Measurements from ENCODE around the gene MAP6.

MAP6 gene

GRCh38 chr11:75594211-75594610 lies 74.6 kb downstream of the MAP6 start:
- Histone ChIP-seq H3K36me3 (replicated peaks) (no peaks in the 10 kb centered on the region), H3K27ac (no peak overlapping the region), H3K27me3 (replicated peaks) (no peaks in the 10 kb centered on the region), H3K4me3 (ENCODE audit: low read depth, low read length) (no peak overlapping the region)
- no peak for DNase-seq
- in situ Hi-C loops (cut with HindIII; ENCODE audit: low pct_ligation_motif_present, low sequenced_read_pairs) = no loop called here
- TF ChIP-seq, protein P1, sequence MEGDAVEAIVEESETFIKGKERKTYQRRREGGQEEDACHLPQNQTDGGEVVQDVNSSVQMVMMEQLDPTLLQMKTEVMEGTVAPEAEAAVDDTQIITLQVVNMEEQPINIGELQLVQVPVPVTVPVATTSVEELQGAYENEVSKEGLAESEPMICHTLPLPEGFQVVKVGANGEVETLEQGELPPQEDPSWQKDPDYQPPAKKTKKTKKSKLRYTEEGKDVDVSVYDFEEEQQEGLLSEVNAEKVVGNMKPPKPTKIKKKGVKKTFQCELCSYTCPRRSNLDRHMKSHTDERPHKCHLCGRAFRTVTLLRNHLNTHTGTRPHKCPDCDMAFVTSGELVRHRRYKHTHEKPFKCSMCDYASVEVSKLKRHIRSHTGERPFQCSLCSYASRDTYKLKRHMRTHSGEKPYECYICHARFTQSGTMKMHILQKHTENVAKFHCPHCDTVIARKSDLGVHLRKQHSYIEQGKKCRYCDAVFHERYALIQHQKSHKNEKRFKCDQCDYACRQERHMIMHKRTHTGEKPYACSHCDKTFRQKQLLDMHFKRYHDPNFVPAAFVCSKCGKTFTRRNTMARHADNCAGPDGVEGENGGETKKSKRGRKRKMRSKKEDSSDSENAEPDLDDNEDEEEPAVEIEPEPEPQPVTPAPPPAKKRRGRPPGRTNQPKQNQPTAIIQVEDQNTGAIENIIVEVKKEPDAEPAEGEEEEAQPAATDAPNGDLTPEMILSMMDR (IDR thresholded peaks at IDR 0.05; ENCODE audit: low read depth, low read length, missing control alignments) = no peak

DNA sequence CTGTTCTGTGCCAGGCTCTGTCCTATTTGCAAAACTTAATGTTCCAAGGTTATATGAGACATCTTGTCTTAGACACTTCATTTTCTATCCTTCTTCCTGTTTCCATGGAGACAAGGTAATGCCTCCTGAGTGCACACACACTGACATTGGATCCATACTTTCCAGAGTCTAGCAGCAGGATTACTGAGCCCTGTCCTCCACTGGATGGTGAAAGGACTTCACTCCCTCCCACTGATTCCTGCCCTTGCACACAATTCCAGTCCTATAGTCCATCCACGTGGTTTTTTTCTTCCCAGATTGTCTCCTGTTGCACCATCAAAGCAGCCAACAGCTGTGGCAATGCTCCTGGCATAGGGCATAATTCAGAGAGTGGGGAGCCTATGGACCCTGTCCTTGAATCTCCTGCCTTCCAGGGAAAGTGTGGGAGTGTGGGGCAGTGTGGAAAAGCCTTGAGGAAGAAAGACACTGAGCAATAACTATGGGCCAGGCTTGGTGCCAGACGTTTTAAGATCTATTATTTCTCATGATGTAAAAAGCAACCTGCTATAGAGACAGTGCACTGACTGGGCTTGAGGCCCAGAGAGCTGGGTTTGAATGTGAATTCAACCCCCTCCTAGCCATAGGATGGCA lies 75.4 kb downstream of the MAP6 start:
- Histone ChIP-seq H3K36me3 (replicated peaks) (no peaks in the 10 kb centered on the region), H3K27me3 (replicated peaks) (no peaks in the 10 kb centered on the region), H3K4me3 (ENCODE audit: low read depth, low read length) (no peak overlapping the region), H3K27ac (no peak overlapping the region)
- TF ChIP-seq, protein P1 (IDR thresholded peaks at IDR 0.05; ENCODE audit: low read depth, low read length, missing control alignments) = no peak
- in situ Hi-C loops (cut with HindIII; ENCODE audit: low pct_ligation_motif_present, low sequenced_read_pairs) = no loop called here
- DNase-seq = no peak

DNA sequence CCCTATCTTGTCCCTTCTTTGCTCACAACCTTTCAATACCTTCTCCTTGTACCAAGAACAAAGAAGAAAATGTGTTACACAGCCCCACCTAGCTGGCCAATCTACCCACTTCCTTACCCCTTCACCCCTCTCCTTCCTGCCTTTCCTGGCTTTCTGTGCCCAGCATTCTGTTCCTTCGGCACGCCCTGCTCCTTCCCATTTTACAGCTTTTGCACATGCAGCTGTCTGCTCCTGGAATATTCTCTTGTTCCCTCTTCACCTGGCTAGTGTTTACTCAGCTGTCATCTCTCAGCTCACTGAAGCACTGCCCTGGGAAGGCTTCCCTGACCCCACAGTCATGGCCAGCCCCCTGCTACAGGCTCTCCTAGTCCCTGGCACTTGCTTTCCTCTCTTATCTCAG lies 76.1 kb downstream of the MAP6 start:
- no peak for DNase-seq
- no peak overlapping the region for H3K27ac ChIP-seq
- no peaks in the 10 kb centered on the region for H3K36me3 ChIP-seq (replicated peaks)
- in situ Hi-C loops (cut with HindIII; ENCODE audit: low pct_ligation_motif_present, low sequenced_read_pairs) = no loop called here
- H3K27me3 ChIP-seq (replicated peaks) = no peaks in the 10 kb centered on the region
- no peak overlapping the region for H3K4me3 ChIP-seq (ENCODE audit: low read depth, low read length)
- TF ChIP-seq, protein P1 (IDR thresholded peaks at IDR 0.05; ENCODE audit: low read depth, low read length, missing control alignments) = no peak

GRCh38 chr11:75591966-75592365 lies 76.9 kb downstream of the MAP6 start:
- H3K4me3 ChIP-seq (ENCODE audit: low read depth, low read length) = no peak overlapping the region
- in situ Hi-C loops (cut with HindIII; ENCODE audit: low pct_ligation_motif_present, low sequenced_read_pairs) = no loop called here
- no peak overlapping the region for H3K27ac ChIP-seq
- TF ChIP-seq, protein P1 (IDR thresholded peaks at IDR 0.05; ENCODE audit: low read depth, low read length, missing control alignments) = no peak
- H3K36me3 ChIP-seq (replicated peaks) = no peaks in the 10 kb centered on the region
- DNase-seq = no peak
- no peaks in the 10 kb centered on the region for H3K27me3 ChIP-seq (replicated peaks)

GRCh38 chr11:75591371-75591770 lies 77.5 kb downstream of the MAP6 start:
- no peaks in the 10 kb centered on the region for H3K36me3 ChIP-seq (replicated peaks)
- no peaks in the 10 kb centered on the region for H3K27me3 ChIP-seq (replicated peaks)
- in situ Hi-C loops (cut with HindIII; ENCODE audit: low pct_ligation_motif_present, low sequenced_read_pairs) = no loop called here
- no peak for DNase-seq
- H3K27ac ChIP-seq = no peak overlapping the region
- TF ChIP-seq, protein P1 (IDR thresholded peaks at IDR 0.05; ENCODE audit: low read depth, low read length, missing control alignments) = no peak
- no peak overlapping the region for H3K4me3 ChIP-seq (ENCODE audit: low read depth, low read length)

- Histone ChIP-seq H3K36me3 (replicated peaks) (no peaks in the 10 kb centered on the region), H3K27ac (no peak overlapping the region), H3K27me3 (replicated peaks) (no peaks in the 10 kb centered on the region), H3K4me3 (ENCODE audit: low read depth, low read length) (no peak overlapping the region)
- DNase-seq = no peak
- in situ Hi-C loops (cut with HindIII; ENCODE audit: low pct_ligation_motif_present, low sequenced_read_pairs) = no loop called here
- TF ChIP-seq, protein P1 (IDR thresholded peaks at IDR 0.05; ENCODE audit: low read depth, low read length, missing control alignments) = no peak
These were observed 78.9 kb downstream of the MAP6 start for GRCh38 chr11:75589933-75590332.
